ENCODE data around the gene MAJIN.

- no peak for TF ChIP-seq CTCF (IDR thresholded peaks at IDR 0.05 in 4 of 5, conservative IDR thresholded peaks at IDR 0.05 in 1 of 5)
- TF ChIP-seq POLR2A (IDR thresholded peaks at IDR 0.05), result no peak
Measured at GRCh38 chr11:64933935-64934681, 37.8 kb downstream of the MAJIN start.
